GM19397 (cell line): Measurements from ENCODE around the gene PDLIM1.
"Not testable (repeated sequence)": the region's sequence is repeated elsewhere in the genome, so short reads cannot be mapped to it uniquely, and the experiment has no call there.

ENCODE experiments used
- ATAC-seq: cut with Tn5 transposase; IDR thresholded peaks from one replicate; pipeline ENCODE4 v1.9.1; 2021; ENCODE audit warnings: mild to moderate bottlenecking, moderate library complexity; ENCODE audit not compliant: unreplicated experiment

PDLIM1 gene

DNA sequence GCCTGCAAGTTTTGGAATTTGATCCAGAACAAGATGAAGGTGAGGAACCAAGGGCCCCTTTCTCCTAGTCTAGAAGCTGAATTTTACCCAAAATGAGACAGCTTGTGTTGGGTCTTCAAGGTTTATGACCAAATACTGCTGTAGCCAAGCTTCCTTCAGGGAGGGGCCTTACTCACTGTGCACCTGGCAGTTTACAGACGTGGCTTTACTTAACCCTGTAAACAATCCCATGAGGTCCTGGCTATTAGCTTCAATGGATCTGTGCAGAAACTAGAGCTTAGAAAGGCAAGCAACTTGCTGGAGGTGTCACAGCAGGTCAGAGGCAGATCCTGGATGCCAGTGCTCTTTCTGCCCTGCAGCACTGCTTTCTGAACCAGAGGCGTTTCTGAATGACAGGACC is 46.7 kb downstream of the PDLIM1 start:
- ATAC-seq, result no peak

DNA sequence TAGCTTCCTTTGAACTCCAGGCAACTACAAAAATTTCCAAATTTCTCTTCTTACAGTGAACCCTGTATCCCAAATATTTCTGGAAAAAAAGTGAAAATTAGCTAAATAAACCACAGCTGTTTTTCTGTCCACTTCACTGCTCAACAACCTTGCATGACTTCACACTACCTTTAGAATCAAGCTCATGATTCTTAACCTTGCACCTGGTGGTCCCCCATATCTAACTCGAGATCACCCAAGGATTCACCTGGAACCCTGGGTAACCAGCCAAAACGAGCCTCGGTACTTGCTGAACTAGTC is 47.5 kb downstream of the PDLIM1 start:
- no peak for ATAC-seq

DNA sequence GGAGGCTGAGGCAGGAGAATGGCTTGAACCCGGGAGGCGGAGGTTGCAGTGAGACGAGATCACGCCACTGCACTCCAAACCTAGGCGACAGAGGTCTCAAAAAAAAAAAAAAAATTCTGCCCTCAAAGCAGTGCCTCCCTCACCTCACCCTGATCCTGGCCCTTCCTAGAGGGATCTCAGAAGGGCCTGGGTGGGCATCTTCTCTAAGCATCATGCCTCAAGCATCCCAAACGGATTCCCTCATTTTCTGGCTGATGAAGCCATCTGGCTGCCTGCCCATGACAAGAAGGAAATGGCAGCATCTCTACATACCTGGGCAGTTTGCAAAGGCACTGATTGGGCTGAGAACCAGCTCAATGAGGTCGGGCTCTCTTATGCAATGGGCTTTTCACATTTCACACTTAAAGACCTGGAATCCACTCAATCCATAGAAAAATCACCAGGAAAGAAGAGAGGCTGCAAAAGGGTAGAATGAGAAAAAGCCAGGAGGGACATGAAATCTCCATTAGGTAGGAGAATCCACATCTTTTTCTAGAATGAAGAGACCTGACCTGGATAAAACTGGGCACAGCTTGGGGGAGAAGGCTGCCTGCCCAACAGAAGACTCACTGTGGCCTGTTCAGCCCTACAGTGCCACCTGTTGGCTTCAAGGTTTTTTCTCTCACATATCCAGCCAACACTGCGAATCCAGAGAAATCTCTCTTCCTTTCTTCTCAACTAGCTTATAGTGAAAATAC is 48.1 kb downstream of the PDLIM1 start:
- ATAC-seq, result no peak

DNA sequence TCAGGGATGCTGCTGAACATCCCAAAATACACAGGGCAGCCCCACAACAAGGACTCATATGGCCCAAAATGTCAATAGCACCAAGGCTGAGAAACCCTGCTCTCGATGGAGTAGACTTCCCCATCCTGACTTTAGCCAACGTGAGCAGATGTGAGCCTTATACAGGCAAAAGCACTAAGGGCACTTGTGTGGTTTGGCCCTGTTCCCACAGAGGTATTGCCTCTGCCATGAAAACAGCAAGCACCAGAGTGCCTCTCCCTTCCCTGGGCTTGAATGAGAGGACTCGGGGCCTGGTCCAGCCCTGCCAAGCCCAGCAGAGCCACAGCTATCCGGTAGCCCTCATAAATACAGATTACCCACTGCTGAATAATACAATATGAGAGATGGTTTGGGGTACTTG is 49.3 kb downstream of the PDLIM1 start:
- no peak for ATAC-seq

DNA sequence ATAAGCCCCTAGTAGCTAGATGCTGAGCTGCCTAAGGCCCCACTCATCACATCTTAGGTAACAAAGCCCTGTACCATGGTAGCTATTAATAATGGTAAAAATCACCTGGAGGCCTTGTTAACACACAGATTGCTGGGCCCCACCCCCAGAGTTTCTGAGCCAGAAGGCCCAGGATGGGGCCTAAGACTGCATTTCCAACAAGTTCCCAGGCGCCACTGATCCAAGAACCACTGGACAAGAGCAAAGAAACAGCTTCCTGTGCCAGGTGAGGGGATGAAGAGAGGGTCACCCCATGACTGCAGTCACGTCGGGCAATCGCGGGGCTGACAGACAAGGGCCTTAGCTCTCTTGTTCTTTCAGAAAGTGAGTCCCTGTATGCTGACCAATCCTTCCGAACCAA is 50.0 kb downstream of the PDLIM1 start:
- no peak for ATAC-seq

DNA sequence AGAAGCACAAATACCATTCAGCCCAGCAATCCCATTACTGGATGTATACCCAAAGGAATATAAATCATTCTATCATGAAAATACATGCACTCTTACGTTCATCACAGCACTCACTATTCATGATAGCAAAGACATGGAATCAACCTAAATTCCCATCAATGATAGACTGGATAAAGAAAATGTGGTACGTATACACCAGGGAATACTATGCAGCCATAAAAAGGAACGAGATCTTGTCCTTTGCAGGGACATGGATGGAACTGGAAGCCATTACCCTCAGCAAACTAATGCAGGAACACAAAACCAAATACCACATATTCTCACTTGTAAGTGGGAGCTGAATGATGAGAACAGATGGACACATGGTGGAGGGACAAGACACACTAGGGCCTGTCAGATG is 50.7 kb downstream of the PDLIM1 start:
- not testable (repeated sequence) for ATAC-seq

DNA sequence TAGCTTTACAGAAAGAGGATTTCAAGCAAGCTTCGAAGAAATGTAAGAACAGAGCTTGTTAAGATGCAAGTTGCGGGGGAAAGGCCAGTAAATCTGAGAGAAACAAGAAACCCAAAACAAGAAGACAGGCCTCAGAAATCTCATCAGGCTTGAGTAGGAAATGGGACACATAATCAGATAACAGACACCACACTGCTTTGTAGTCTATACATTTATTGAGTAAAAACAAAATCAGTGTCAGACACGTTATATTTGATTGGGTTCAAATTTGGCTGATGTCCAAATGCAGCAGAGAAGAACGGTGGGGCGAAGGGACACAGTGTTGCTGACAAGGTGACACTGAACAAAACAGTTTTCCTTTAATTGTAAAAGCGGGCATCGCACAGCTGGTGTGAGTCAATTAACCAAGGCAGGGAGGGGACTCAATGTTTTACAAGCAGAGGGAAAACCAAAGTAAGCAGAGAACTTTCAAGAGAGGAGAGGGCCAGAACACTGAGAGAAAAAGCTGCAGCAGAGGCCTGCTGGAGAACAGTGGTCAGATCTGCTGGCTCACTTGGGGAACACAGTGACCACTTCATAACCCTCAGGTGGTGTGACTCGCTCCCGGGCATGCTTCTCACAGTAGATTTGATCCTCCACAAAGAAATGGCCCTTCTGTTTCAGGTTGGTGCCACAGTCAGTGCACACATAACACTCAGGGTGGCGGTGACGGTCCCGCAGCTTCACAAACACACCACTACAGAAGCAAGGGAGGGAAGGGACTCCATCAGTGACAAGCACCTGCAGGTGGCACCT is 53.2 kb downstream of the PDLIM1 start:
- no peak for ATAC-seq

DNA sequence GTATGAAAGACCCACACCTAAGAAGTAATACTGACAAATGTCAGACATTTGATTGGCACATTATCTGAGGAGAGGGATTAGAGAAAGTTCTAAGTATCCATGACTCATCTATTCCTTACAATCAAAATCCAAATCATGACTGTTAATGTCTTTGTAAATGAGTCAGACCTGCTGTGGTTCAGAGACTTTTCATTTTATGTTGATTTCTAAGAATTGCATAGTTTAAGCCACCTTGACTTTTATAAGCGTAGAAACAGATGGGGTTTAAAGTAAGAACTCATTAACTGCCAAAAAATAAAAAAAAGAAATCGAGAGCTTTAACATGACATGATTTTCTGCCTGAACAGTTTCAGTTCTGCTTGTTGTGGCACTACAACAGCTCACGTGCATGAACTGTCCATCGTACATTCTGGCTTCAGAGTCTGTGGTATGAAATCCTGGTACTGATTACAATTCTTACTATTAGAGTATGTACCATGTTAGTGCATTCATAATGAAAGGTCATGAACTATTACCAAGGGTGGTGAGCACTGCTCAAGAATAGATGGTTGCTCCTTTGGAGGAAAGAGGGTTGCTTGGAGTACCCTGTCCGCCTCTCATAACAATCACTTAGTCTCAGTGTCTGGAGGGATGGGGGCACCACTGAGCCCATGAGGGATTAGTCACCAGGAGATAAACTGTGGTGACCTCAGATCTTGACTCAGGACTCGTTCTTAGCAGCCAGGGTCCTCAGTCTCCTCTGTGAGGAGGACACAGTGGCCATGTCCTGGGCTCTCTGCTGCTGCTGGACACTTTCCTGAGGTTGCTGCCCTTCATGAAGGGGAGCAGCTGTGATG is 54.5 kb downstream of the PDLIM1 start:
- peak; percentile 98 for ATAC-seq

DNA sequence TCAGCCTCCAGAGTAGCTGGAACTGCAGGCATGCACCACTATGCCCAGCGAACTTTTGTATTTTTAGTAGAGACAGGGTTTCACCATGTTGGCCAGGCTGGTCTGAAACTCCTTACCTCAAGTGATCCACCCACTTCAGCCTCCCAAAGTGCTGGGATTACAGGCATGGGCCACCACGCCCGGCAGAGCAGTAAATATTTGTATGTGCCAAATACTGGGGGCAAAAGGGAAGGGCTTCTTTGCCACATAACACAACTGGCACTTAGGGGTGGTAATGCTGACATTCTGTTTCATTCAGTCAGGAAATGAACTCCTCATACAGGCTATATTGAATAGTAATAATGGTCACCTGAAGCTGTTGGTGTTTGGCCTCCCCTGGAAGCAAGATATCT is 55.1 kb downstream of the PDLIM1 start:
- no peak for ATAC-seq

DNA sequence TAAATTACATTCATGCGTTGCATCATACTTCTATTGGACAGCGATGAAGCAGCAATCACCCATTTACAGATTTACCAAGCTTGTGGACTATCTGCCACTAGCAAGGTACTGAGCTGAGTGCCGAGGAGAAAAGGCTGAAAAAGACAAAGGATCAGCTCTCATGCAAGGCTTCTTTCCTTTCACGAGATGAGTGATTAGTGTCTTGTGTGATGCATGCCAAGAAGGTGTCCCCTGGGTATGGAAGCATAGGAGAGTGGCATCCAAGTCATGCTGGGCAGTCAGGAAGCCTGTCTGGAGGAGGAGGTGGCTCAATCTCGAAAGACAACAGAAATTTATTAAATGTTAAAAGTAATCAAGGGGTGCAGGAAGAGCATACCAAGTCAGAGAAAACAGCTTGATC is 55.9 kb downstream of the PDLIM1 start:
- no peak for ATAC-seq

DNA sequence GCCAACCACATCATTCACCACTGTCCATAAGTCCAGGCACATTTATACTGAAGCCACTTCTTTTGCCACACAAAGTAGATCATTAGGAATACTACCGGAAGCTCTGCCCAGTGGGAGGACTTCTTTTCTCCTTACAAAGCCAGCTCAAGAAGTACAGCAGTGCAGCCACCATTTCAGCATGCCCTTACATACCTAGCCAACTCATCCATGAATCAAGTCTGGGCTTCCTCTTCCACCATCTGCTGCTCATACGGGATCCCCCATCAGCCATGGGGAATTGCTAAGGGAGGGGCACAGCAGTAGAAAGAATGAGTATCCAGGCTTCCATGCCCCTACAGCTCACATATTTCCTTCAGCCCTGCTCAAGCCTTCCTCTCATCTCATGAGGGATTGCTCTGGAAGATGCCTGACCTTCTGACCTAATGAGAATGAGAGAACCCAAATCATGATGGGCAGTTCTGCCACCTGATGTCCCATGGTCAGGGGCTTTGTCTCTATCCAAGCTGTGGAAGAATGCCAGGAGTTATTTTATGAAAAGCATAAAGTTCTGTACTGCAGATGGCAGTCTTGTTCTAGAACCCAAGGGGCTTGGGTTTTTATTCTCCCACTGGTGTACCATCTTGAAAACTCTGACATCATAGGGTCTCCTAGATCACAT is 57.3 kb downstream of the PDLIM1 start:
- ATAC-seq, result no peak

DNA sequence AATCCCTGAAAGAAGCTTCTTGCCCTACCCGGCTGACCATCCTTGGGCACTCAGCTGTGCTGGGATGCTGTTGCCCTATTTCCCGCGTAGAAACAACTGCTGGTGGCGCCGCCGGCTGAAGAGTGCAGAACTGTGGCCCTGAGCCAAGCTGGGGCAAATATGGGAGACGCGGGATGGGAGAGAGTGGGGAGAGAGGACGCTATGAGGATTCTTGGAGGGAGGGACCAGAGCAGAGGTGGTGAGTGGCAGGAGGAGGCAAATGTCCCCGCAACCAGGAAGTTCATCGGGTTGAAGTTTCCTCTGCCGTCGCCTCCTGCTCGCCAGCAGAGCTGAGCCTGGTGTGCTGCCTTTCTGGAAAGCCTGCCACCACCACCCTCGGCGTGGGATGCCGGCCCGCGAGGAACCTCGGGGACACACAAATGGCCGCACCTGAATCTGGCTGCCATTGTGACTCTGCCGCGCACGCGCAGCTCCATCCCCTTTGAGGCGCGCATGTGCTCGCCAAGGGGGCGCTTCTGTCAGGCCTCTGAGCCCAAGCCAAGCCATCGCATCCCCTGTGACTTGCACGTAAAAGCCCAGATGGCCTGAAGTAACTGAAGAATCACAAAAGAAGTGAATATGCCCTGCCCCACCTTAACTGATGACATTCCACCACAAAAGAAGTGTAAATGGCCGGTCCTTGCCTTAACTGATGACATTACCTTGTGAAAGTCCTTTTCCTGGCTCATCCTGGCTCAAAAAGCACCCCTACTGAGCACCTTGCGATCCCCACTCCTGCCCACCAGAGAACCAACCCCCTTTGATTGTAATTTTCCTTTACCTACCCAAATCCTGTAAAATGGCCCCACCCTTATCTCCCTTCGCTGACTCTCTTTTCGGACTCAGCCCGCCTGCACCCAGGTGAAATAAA is 59.9 kb downstream of the PDLIM1 start:
- peak; percentile 74 for ATAC-seq

DNA sequence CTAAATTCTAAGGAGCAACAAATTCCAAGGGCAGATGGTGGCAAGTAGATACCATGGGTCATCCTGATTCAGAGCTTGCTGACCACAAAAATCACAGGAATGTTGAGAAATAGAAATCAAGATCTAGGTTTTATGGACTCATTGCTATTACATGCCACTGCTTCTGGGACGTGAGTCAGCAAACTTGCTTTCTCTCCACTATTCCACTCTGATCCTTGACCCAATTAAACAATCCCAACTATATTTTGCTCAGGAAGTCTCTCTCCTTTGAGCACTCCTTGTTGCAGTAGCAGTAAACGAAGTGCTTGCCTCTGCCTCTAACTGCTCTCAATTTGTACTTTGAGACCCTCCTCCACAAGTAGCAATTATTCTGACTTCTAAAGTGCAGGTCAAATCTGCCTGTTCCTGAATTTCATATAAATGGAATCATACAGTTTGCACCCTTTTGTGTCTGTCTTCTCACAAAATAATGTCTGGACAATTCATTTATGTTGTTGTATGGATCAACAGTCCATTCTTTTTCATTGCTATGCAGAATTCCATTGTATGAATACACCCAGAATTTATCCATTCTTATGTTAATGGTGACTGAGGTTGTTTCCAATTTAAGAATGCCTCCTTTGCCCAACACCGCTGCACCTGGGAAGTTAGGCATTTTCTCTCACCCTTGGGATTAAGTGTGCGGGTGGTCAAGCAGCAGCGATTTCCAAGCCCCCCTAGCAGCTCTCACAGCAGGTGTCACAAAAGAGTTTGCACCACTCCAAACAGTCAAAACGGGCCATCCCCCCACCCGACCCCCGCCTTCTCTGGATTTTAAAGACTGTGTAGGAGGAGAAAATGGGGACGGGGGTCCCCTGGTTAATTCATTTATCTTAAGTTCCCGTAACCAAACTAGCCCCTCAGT is 60.8 kb downstream of the PDLIM1 start:
- no peak for ATAC-seq

DNA sequence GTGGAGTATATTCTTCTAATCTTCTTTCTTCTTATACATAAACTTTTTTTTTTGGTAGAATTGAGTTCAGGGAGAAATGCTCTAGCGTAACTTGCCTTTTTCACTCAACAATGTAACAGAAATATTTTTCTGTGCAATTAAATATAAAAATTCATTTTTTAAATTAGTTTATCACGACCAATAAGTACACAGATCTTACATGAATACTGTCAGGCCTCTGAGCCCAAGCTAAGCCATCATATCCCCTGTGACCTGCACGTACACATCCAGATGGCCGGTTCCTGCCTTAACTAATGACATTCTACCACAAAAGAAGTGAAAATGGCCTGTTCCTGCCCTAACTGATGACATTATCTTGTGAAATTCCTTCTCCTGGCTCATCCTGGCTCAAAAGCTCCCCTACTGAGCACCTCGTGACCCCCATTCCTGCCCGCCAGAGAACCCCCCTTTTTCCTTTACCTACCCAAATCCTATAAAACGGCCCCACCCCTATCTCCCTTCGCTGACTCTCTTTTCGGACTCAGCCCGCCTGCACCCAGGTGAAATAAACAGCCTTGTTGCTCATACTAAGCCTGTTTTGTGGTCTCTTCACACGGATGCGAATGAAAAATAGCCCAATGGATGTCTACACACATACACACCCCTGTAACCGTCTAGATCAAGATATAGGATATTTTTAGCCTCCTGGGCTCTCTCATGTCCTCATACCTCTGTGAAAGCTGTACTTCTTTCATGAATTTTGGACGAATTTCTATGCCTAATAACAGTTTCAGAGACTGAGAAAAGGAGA is 61.7 kb downstream of the PDLIM1 start:
- ATAC-seq, result not testable (repeated sequence)

DNA sequence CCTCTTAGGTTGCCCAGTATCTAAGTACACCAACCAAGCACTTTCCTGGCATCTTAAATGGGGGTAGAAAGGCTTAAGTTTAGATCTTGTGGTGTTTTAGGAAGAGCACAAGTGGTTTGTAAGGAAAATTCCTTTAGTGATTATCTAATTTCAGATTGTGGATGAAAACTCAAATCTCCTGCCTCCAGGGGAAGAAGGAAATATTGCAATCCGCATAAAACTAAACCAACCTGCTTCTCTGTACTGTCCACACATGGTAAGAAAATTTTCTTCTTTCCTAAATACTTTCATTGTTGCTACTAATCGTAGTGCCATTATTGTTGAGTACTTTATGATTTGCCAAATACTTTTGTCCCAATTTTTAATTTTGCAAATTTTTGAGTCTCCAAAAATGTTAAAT is 65.7 kb downstream of the PDLIM1 start:
- no peak for ATAC-seq

DNA sequence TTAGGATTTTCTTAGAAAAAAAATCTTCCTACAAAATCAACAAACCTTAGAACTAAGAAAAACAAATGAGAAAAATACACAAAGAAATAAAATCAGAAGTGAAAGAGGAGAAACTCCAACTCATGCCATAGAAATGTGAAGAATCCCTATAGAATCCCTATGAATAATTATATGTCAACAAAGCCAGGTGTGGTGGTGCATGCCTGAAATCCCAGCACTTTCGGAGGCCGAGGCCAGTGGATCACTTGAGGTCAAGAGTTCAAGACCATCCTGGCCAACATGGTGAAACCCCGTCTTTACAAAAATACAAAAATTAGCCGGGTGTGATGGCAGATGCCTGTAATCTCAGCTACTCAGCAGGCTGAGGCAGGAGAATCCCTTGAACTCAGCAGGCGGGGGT is 69.7 kb downstream of the PDLIM1 start:
- no peak for ATAC-seq

DNA sequence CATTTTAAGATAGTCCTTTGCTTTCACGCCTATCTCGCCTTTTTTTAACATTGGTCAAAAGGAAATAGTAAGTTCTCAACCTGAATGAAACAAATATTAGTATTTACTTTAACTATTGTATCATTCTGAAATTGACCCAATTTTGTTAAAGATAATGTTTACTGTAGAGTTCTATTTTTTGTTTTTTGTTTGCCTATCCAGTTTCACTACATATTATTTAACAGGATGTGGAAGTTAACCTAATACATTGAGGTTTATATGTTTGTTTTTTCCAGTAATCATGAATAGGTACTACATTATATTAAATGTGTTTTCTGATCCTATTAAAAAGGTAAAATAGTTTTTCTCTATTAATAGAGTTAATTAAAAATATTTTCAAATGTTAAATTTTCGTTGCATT is 70.3 kb downstream of the PDLIM1 start:
- ATAC-seq, result no peak

DNA sequence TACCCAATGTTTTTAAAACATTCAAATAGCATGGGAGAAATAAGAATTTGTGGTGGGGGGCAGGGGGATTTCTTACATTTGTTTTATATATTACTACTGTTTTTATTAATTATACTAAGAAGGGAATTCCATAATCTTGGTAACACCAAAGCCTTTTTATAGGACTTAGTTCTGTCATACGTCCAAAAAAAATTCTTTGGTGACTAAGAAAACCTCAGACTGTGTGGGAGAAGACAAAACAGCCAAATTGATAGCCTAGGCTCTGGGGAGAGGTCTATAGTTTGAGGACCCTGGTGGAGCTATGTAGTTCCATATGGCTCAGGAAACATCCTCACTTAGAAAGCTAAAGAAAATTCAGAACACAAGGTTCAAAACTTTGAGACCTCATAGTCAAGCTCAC is 73.3 kb downstream of the PDLIM1 start:
- no peak for ATAC-seq
